Upper lobe of right lung (tissue), 1 donor: Measurements from ENCODE around the gene ITGB7. TPM values are rescaled to one million over a fixed set of nuclear protein-coding genes. Genes with fewer than 3 reads are reported as not detected.

Source experiments
- ATAC-seq: fragments of 200-7000 bp; cut with Tn5 transposase; one replicate; pipeline ENCODE4 v1.9.1; 2020; ENCODE audit warnings: mild to moderate bottlenecking, moderate library complexity
- DNase-seq: peaks from one replicate; pipeline ENCODE4 v3.0.0-alpha.2; 2020
- H3K27ac ChIP-seq: fragments of 200-600 bp; one replicate; pipeline ENCODE4 v1.8.0; 2022
- H3K27me3 ChIP-seq: fragments of 200-600 bp; one replicate; pipeline ENCODE4 v1.8.0; 2022; ENCODE audit warnings: mild to moderate bottlenecking
- H3K36me3 ChIP-seq: fragments of 200-600 bp; one replicate; pipeline ENCODE4 v1.8.0; 2022
- H3K4me1 ChIP-seq: fragments of 200-600 bp; one replicate; pipeline ENCODE4 v1.8.0; 2022
- H3K4me3 ChIP-seq: fragments of 200-600 bp; one replicate; pipeline ENCODE4 v1.8.0; 2022; ENCODE audit warnings: mild to moderate bottlenecking
- H3K9me3 ChIP-seq: fragments of 200-600 bp; one replicate; pipeline ENCODE4 v1.8.0; 2022
- intact Hi-C: fragments of 100-400 bp; cut with DNase I; formaldehyde crosslinking; loops from one replicate; pipeline ENCODE4 v1.11.0; 2022
- total RNA-seq: library from RNA; stranded (reverse); fragmentation: NEBNext Ultra II Directional; extraction: Animal tissue kit (Norgen Biotek cat#: 25700); gene quantifications from one replicate; pipeline ENCODE4 v1.2.1, GENCODE V29; 2021
- TF ChIP-seq, protein P1 (sequence below): fragments of 200-600 bp; IDR thresholded peaks from one replicate; pipeline ENCODE4 v1.8.0; 2022; ENCODE audit warnings: antibody characterized with exemption
- donor health status: DM: no; HTN: yes; CAD: no; lungs with severe emphysema.

The ITGB7 gene
- total RNA-seq, 1 donor from 2014 or later, result 7.7 TPM

DNA sequence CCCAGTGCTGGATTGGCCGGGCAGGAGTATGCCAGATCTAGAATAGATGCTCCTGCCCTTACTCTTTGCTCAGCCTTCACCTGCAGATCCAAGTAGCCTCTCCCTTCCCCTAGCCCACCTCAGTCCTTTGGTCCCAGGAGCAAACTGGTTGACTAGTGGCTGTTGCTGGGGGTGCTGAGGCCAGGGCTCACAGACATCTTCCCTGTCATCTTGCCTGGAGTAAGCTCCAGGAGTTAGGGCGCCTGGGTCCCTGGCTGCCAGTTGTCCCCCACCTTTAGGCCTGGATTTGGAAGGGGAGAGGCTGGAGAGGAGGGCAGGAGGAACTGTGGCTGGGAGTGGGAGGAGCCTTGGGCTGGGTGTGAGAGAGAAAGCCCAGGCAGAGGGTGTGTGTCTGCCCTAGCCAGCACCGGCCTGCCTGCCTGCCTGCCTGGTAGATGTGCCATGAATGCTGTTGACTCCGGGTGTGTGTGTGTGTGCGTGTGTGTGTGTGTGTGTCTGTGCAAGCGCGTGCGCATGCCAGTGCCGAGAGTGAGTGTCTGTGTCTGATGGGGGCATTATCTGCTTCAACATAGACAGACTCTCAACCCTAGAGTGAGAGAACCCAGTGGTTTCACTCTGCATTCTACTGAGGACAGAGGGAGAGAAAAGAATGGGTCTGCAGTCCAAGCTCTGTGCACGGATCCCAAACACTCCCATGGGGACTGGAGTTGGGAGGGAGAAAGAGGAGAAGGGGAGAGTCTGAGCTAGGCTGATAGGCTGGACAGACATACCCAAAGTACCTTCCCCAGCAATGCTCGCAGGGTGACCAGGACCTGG is 25.8 kb upstream of the ITGB7 start:
- intact Hi-C loops, result no loop called here
- Histone ChIP-seq H3K27me3 (no peaks in the 10 kb centered on the region), H3K4me3 (peak overlapping the region; percentile 76), H3K4me1 (peaks cover 23% of the 10 kb centered on the region), H3K9me3 (no peaks in the 10 kb centered on the region), H3K27ac (peak overlapping the region; percentile 83), H3K36me3 (no peaks in the 10 kb centered on the region)
- peak; percentile 67 for ATAC-seq
- TF ChIP-seq, protein P1, sequence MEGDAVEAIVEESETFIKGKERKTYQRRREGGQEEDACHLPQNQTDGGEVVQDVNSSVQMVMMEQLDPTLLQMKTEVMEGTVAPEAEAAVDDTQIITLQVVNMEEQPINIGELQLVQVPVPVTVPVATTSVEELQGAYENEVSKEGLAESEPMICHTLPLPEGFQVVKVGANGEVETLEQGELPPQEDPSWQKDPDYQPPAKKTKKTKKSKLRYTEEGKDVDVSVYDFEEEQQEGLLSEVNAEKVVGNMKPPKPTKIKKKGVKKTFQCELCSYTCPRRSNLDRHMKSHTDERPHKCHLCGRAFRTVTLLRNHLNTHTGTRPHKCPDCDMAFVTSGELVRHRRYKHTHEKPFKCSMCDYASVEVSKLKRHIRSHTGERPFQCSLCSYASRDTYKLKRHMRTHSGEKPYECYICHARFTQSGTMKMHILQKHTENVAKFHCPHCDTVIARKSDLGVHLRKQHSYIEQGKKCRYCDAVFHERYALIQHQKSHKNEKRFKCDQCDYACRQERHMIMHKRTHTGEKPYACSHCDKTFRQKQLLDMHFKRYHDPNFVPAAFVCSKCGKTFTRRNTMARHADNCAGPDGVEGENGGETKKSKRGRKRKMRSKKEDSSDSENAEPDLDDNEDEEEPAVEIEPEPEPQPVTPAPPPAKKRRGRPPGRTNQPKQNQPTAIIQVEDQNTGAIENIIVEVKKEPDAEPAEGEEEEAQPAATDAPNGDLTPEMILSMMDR, result no peak
- peak; percentile 75 for DNase-seq

DNA sequence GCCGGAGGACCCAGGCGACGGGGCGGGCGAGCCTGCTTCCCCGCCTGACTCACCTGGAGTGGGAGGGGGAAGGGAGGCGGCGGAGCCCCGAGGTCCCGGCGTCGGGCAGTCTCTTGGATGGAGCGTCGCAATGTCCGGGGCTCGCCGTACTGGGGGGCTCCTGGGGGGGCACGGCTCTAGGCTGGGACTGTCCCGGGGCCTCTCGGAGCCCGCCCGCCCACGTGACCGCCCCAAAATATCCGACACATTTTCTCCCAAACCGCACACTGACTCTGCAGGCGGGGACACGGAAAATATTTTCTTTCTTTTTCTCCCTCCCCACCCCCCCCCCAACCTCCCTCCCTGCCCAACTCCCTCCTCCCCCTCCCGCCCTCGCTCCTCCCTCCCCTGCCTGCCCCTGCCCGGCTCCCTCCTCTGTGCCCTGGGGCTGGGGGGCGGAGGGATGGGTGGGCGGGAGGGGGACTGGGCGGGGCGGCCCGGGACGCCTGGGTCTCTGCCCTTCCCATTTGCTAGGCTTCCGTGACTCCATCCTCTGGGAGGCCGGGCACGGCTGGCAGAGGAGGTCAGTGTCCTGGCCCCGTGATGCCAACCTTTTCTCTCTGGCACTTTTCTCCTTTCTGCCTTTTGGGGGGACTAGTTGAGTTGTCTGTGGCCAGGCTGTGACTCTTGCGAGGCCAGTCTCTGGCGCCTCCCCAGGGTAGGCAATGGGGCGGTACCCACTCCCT is 25.0 kb upstream of the ITGB7 start, which contains the start of gene RARG:
TSS of gene RARG (minus strand) at position 289 of the 725 bp plus-strand sequence. CDS start 4,664 bp downstream, outside the sequence.
- ATAC-seq (peak; percentile 72), DNase-seq (peak; percentile 86)
- peaks cover 23% of the 10 kb centered on the region for H3K4me1 ChIP-seq
- H3K9me3 ChIP-seq, result no peaks in the 10 kb centered on the region
- no peaks in the 10 kb centered on the region for H3K36me3 ChIP-seq
- peak within 1 kb of the TSS; percentile 83 for H3K27ac ChIP-seq
- no peaks in the 10 kb centered on the region for H3K27me3 ChIP-seq
- H3K4me3 ChIP-seq, result peak within 1 kb of the TSS; percentile 76
- intact Hi-C loops, result no loop called here
- TF ChIP-seq, protein P1, result no peak

DNA sequence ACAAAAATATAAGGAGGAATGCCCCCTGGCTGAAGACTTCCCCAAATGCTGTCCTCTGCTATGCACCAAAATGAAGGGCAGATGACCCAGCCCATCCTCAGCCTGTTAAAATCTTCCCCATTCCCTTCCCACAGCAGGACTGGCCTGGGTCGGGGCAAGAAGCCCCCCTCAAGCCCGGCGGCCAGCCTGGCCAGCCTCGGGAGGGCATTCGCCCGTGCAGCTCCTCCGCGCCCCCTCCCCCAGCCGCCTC is 24.5 kb upstream of the ITGB7 start:
- TF ChIP-seq, protein P1, result no peak
- intact Hi-C loops, result no loop called here
- Histone ChIP-seq H3K27me3 (no peaks in the 10 kb centered on the region), H3K4me1 (peaks cover 21% of the 10 kb centered on the region), H3K4me3 (peak overlapping the region; percentile 76), H3K36me3 (no peaks in the 10 kb centered on the region), H3K9me3 (no peaks in the 10 kb centered on the region), H3K27ac (peak overlapping the region; percentile 83)
- no peak for DNase-seq
- no peak for ATAC-seq

DNA sequence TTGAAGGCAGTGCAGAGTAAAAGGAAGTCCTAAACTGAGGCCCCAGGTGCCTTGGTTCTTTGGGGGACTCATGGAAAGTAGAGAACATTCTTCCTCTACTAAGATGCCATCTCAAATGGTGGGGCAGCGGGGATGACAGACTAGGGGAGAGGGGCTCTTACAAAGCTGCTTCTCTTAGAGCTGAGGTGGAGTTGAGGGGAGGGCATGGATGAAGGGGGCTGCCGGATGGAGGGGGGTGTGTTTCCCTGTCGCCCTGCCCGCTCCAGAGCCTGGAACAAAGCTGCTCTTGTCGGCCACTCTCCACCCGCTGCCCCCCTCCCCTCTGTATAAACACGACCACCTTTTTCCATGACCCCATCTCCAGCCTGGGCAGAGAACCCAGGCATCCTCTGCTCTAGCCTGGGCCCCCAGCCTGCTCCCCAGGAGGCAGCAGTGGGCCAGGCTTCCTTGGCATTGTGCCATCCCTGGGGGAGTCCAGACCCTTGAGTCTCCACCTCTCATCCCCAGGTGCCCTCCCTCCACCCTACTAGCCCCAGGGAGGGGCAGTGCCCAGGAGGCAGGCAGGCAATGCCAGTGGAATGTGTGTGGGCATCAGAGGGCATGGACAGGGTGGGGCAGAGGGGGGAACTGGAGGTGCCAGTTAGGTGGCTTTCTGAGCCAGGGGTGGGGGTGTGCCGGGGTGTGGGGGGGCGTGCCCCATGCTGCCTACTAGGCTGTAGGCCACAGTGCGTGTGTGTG is 23.2 kb upstream of the ITGB7 start:
- H3K27ac ChIP-seq, result no peak overlapping the region
- H3K9me3 ChIP-seq, result no peaks in the 10 kb centered on the region
- peaks cover 21% of the 10 kb centered on the region for H3K4me1 ChIP-seq
- intact Hi-C loops, result no loop called here
- DNase-seq (peak; percentile 87), ATAC-seq (peak; percentile 80)
- no peaks in the 10 kb centered on the region for H3K36me3 ChIP-seq
- TF ChIP-seq, protein P1, result no peak
- H3K27me3 ChIP-seq, result no peaks in the 10 kb centered on the region
- H3K4me3 ChIP-seq, result peak overlapping the region; percentile 5

DNA sequence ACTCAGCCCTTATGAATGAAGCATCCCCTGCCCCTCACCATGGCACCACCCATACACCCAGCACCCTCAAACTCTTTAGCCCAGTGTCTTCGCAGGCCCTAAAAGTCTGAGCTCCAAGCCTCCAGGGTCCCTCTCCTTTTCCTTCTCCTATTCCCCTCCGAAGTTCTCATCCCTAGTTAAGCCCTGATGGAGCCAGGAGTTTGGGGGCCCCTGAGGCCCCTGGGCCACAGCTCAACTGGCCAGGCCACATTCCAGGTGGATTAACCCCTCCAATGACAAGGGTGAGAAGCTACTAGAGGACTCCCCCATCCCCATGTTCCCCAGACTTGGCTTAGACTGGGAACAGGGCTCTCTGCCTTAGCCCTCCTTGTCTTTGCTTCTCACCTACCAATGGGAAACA is 22.4 kb upstream of the ITGB7 start:
- intact Hi-C loops, result no loop called here
- Histone ChIP-seq H3K27ac (no peak overlapping the region), H3K36me3 (no peaks in the 10 kb centered on the region), H3K4me1 (peaks cover 30% of the 10 kb centered on the region), H3K27me3 (no peaks in the 10 kb centered on the region), H3K4me3 (no peak overlapping the region), H3K9me3 (no peaks in the 10 kb centered on the region)
- ATAC-seq, result no peak
- TF ChIP-seq, protein P1, result no peak
- DNase-seq, result no peak
